IPS-NIHi7 (cell line): ENCODE data around the gene BRD1.
"Not testable (repeated sequence)": the region's sequence is repeated elsewhere in the genome, so short reads cannot be mapped to it uniquely, and the experiment has no call there.

Source experiments
- DNase-seq: peaks from one replicate; pipeline ENCODE4 v3.0.0; 2012; ENCODE audit warnings: mixed read lengths; ENCODE audit errors: extremely low spot score

Gene BRD1

DNA sequence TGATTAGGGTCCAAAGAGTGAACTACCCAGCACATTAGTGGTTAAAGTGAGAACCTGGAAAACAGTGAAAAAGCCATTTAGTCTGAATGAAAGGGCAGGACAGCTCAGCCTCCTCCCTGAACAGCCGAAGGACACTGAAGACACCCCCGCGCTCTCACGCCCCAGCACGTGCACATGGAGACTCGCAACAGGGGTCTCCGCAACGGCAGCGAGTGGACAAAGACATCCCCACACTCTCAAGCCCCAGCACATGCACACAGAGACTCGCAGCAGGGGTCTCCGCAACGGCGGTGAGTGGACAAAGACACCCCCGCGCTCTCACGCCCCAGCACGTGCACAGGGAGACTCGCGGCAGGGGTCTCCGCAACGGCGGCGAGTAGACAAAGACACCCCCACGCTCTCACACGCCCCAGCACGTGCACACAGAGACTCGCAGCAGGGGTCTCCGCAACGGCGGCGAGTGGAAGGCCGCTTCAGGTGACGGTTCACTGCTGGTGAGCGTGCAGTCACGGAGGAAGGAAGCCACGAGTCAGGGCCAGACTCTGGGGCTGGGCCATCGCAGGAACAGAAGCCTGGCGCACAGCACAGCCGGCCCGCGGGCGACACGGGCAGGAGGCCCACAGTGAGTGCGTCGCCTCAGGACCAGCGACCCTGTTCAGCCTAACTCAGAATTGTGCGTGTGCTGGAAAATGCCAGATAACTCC is 43.6 kb downstream of the BRD1 start:
- DNase-seq = no peak

DNA sequence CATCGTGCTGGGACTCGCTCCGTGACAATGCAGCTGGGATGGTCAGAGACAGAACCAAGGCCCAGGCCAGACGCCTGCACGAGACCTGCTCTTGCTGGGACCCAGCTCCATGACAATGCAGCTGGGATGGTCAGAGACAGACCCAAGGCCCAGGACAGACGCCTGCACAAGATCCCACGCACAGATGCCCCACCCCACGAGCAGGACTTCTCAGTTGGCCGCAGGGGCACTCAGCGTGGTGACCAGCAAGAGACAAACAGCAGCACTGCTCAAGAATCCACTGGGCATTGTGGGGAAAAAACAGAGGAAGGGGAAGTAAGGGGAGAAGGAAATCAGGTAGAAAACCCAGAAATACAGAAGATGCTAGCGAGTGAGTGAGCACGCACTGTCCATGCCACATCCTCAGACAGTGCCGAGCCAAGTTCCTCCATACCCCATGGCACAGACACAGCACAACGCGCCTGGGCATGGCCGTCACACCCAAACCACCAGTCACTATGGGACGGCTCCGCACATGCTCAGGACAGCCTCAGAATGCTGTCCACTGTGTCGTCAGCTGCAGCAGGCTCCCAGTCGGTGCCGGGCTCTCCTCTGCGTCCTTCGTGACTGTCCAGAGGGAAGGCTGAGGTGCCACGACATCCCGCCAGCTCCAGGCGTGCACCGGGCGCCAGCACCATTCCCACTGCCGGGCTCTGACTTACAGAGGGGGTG is 44.5 kb downstream of the BRD1 start:
- DNase-seq = no peak

DNA sequence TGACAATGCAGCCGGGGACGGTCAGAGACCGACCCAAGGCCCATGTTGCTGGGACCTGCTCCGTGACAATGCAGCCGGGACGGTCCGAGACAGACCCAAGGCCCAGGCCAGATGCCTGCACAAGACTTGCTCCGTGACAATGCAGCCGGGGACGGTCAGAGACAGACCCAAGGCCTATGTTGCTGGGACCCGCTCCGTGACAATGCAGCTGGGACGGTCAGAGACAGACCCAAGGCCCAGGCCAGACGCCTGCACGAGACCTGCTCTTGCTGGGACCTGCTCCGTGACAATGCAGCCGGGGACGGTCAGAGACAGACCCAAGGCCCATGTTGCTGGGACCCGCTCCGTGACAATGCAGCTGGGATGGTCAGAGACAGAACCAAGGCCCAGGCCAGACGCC is 45.8 kb downstream of the BRD1 start:
- not testable (repeated sequence) for DNase-seq

DNA sequence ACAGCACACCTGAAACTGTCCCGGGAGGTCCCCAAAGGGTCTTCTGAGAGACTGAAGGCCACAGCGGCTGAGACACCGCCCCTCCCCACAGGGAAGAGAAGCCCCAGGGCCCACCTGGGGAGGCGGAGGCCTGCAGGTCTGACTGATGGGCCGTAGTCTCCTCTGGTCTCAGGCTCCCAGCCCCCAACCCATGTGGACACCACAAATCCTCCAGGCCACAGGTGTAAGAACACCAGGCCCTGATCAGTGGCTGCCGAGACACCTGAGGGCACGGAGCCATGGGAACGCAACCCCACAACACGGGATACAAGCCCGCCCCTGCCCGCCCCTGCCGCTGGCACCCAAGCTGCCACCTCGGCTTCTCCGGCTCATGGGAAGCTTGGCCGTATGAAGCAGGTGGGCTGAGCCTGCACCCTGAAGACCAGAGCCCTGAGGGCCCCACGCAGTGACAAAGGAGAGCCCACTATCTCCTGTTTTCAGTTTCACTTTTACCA is 46.3 kb downstream of the BRD1 start:
- DNase-seq = no peak

DNA sequence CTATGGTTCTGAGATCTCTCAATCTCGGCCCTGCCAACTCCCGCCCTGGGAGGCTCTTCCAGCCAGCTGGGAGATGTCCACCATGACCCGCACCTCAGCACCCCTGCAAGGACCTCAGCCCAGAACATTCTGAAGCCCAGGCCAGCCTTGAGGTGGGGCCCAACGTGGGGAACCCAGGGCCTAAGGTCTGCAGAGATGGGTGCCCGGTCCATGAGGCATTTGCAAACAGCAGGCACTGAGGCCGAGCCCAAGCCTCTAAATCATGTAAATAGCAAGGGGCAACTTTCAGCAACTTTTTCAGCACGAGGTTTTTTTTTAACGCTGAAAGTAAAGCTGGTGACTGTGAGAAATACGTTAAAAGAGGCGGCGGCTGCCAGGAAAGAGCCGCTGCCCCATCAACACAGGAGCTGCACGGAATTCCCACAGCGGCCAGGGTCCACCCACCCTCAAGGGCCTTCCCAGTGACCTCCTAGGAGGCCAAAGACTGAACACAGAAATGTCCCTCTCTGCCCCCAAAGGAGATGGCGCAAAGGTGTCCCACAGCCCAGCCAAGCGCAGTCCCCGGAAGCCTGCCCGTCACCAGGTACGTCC is 46.9 kb downstream of the BRD1 start:
- no peak for DNase-seq

DNA sequence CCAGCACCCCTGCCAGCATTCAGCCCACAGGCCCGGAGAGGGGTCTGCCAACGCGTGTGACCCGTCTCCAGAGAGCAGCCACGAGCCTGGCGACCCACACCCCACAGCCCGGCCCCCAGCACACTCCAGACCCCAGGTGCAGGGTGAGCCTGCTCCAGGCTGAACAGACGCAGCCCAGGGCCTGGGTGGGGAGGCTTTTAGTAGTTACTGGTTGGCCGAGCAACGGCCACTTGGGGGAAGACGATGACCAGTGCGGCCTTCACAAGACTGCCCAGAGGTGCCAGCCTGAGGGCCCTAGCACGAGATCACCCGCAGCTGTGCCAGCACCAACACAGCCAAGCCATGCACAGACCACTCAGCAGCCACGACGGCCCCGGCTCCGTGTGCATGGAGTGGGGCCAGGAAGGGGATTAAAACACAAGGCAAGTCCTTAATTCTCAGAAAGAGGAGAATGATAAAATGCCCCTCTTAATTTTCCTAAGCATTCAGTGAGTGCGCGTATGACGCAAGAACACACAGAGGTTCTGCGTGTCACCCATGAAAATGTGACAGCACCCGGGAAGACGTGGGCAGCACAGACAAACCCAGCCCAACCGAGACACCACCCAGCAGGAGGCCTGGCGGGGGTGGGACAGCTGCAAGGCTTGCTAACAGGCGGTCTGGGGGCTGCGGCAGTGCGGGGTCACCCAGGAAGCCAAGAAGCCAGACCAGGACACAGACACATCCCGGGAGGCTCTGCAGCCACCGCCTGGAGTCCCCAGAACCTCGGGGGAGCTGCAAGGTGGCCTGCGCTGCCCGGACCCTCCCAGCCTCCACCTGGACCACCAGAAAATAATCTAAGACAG is 47.6 kb downstream of the BRD1 start:
- no peak for DNase-seq

DNA sequence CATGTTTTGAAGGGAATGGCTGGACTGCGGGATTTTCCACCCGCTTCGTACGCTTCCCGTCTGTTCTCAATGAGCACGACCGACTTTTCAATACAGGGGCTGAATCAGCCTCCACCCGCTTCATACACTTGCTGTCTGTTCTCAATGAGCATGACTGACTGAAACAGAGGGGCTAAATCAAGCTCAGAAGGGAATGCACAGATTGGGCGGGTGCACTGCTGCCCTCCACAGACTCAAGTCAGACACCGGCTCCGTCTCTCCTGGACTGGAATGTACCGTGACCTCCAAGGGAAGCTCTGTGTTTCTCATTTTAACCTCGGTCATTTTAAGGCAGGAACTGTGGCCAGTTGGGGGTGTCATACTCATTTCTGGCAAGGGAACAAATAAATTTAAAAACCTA is 48.5 kb downstream of the BRD1 start:
- DNase-seq = no peak

DNA sequence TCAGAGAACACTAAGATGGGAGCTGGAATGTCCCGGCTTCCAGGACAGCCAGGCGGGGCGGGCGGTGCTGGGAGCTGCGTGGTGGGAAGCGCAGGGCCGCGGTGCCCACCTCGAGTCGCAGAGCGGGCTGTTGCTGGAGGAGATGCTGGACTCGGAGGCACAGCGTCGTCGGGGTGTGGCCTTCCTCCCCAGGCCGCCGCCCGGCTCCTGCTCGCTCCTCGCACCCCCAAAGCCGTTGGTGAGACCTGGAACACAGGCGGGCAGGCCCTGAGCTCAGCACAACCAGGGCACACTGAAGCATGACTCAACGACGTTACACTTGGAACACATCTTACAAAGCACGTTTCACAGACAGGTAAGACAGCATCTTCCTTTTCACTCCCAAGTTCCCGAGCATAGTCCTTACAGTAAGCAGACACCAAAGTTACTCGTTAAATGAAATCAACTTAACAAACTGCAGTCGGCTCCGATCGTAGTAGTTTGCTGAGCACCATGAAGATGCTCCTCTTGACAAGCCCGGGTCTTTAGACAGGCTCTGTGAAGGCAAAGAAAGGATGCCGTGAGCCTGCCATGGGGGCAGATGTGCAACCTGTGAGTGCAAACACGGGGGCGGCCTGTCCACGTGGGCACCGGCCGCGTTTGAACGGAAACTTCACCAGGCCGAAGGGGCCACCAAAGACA is 50.0 kb downstream of the BRD1 start:
- no peak for DNase-seq

DNA sequence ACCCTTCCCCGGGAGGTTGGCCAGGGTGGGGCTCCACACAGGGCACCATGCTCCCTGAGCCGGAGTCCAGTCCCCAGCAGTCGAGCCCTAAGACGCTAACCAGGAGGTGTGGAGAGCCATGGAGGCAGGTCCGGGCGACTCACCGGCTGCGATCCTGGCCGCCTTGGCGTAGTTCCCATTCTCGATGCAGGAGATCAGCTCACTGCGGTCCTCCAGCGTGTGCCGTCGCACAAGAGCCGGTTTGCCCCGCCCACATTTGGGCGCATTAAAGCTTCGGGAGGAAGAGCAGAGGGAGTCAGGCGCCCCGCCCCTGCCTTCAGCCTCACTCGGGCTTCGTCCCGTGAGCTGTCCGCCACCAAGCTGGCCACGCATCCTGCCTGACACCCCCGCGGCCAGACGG is 50.8 kb downstream of the BRD1 start:
- no peak for DNase-seq

DNA sequence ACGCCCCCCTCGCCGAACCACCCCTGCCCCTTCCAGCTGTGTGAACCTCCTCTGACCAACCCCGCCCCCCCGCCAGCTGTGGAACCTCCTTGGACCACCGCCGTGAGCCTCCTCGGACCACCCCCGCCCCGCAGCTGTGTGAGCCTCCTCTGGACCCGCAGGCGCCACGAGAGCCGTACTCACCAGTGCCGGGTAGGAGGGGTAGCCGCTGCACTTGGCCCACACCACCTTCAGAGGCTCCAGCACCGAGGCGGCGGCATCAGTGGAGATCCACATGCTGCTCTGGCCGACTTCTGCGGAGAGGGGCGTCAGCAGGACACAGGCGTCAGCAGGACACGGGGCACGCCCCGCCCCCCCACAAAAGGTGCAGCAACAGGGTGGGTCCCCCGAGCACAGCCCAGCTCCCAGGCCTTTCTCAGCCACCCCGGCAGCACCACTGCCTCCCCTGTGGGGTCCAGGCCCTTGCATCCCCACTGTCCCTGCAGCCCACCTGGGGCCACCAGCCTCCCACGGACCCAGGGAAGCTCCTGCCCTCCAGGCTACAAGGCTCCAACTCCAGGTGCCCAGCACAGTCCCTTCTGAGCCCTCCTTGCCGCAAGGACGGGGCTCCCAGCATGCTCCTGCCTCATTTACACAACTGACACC is 51.7 kb downstream of the BRD1 start:
- DNase-seq = no peak

DNA sequence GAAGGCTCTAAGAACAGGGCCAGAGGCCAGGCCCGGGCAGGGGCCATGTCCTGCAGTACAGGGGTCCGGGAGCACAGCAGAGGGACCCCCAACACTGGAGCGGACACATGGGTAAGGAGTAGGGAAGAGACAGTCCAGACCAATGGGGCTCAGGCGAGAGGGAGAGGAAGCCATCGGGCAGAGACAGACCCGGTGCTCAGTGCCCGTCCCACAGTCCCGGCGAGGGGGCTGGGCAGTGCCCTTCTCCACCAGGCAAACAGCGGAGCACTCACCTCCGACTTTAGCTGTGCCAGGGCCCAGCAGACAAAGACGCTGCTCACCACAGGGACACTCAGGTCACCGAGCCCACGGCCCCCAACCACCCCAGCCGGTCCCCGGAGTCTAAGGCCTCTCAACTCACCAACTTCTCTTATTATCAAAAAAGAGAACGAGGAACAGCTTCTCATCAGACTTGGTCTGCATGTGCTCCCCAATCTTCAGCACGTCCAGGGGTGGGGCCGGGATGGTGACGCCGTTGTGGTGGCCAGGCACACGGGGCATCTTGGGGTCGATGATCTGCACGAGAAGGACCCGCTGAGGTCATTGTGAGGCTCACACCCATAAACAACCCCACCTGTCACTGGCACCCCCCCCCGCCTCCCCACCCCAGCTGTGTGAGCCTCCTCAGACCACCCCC is 52.3 kb downstream of the BRD1 start:
- DNase-seq = no peak

DNA sequence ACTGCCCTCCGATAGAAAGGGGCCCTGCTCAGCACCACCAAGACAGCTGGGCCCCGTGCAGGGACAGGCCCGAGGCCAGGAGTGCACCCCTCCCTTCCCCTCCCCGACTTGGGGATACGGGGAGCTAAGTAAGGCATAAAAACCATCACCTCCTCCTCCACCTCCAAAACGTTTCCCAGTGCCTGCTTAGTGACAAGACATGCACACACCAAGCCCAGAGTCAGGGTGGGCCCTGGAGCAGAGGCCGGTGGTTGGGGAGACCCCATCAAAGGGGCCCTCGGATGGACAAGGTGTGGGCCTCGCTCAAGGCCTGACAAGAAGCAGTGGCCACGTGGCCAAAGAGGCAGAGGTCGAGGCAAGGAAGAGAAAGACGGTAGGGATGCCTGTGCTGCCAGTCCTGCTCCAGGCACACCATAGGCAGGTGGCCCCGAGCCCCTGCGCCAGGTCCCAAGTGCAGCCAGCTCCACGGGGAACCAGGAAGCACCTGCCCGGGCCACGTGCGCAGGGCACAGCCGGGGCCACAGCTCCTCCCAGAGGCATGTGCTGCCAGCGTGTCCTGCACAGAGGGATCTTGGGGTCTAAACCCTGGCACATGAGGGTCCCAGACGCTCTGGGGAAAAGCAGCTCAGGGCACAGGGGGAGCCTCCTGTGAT is 53.0 kb downstream of the BRD1 start:
- DNase-seq = no peak

DNA sequence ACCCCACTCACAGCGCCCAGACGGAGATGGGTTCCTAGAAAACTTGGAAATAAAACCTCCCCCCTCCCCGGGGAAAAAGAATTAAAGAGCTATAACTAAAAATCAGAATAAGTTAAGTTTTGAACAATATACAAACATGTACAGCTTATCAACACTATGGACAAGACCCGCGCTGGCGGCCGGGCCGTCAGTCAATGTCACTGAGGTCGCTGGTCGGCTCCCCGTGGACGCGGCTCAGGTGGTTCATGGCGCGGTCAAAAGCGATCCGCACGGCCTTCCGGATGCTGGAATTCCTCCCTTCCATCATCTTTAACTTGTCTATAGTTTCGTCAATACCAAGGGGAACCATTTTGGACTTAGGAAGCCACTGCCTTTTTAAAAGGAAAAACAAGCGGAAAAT is 53.6 kb downstream of the BRD1 start:
- no peak for DNase-seq

DNA sequence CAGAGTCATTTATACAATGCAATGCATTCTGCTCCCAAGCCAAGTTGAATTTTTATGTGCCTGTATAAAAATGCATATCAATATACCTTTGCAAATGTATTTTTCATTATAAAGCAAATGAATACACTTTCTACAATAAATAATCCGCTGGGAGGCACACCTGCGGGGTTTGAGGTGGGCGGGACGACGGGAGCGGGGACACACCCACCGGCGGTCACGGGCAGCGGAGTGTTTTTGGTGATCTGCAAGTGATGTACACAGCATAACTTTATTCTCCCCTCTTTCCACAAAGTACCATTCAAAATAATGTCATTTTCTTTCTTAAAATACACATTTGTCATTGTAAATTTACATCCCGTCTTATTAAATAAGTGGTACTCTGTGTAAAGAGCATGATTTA is 54.1 kb downstream of the BRD1 start:
- DNase-seq = no peak

DNA sequence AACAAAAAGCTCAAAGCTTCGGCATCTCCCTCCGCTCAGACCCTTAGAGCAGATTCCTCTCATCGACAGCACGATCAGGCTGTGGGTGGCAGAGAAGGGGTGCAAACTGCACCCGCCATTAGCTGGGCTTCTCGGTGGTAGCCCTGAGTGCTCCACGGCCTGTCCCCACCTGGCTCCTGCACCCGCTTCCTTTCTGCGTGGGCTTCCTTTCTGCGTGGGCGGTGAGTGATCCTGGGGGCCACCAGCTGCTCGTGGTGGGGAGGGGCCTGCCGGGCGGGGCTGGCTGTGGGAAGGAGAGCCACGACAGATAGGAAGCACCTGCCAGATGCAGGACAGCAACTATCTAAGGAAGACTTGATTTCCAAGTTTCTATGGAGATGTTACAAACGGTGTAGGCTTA is 55.0 kb downstream of the BRD1 start:
- no peak for DNase-seq

DNA sequence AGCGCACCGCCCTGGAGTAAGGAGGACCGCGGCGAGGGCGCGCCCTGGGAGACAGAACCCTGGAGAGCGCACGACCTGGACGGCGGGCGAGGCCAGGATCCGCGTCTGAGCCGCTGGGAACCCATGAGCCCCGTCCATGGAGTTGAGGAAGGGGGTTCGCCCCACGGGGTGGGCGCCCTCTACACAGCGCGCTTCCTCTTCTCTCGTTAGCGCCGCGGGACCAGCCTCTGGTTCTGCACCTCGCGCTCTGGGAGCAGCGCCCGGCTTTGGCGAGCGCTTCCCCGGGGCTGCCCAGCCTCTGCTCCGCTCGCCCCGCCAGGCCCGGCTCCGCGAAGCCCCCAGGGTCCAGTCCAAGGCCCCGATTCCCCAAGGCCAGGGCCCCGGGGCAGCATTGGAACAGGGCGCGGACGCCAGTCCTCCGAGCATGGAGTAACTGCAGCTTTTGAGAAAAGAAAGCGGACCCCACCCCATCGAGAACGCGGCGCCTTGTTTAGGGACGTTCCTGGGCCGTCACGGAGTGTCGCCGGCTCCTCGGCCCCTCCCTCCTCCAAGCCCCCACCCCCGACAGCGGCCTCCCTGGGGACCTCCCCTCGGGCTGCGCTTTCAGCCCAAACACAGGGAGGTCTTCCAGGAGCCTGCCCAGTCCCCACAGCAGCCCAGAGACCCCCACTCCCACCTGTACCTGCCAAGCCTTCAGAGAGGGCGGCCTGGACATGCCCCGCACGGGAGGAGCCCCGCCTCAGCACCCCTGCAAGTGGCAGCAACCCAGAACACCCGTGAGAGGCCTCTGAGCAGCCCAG is 56.2 kb downstream of the BRD1 start:
- no peak for DNase-seq

DNA sequence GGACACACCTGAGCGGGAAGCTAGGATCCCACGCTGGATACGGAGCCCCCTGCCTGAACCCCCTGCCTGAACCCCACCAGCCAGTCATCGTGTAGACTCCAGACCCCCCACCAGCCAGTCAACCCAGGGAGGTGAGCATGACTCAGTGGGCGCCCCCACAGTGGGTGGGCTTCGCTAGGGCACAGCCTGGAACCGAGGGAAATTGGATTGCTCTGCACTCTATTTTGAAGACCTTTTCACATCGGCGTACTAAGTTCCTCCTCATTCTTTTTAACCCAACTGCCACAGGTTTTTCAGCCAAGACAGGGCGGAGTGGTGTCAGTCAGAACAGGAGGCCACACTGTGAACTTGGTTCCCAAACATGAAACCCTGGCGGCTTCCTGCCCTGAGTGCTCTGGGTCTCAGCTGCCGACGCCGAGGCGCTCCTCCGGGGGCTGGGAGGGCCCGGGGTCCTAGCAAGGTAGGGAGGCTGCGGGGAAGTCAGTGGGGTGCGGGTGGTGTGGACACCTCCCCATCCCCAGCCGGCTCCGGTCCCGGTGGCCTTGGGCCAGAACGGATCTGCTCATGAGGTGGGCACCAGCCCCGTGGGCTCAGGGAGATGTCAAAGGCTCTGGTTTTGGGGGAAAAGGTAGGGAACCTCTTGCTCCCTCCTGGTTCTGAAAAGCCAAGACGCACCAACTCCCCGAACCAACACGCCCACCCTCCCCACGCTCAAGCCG is 57.0 kb downstream of the BRD1 start:
- no peak for DNase-seq
